ENCODE results near the gene SEMA4D.

DNA sequence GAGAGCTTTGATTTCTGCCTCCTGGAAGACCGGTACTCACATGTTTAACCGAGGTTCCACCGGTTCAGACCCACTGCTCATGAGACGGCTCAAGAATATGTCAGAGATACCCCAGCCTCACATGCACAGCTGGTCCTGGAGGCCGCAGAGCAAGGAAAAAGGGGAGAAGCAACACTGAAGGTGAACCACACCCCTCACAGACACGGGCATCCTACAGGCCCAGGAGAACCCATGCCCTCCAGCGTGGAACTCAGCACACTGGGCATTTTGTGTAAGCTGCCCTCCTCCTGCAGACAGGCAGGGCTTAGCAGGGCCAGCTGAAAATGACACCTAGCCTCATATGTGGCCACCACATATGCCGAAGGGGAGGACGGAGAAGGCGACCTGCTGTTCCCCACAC lies 37.4 kb downstream of the SEMA4D start:
- TF ChIP-seq, protein P1, sequence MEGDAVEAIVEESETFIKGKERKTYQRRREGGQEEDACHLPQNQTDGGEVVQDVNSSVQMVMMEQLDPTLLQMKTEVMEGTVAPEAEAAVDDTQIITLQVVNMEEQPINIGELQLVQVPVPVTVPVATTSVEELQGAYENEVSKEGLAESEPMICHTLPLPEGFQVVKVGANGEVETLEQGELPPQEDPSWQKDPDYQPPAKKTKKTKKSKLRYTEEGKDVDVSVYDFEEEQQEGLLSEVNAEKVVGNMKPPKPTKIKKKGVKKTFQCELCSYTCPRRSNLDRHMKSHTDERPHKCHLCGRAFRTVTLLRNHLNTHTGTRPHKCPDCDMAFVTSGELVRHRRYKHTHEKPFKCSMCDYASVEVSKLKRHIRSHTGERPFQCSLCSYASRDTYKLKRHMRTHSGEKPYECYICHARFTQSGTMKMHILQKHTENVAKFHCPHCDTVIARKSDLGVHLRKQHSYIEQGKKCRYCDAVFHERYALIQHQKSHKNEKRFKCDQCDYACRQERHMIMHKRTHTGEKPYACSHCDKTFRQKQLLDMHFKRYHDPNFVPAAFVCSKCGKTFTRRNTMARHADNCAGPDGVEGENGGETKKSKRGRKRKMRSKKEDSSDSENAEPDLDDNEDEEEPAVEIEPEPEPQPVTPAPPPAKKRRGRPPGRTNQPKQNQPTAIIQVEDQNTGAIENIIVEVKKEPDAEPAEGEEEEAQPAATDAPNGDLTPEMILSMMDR (IDR thresholded peaks at IDR 0.05; ENCODE audit: low read depth, low read length): no peak
- TF ChIP-seq EZH2phosphoT487 (IDR thresholded peaks at IDR 0.05; ENCODE audit: low read depth): no peak
